ENCODE results near the gene LCN15. TPM values are rescaled to one million over a fixed set of nuclear protein-coding genes. Genes with fewer than 3 reads are reported as not detected.

The LCN15 gene
- total and polyA plus RNA-seq, 11 donors = 0.64 to 2.8 (median 1.2) TPM; not detected in 4

GRCh38 chr9:136765041-136765440 lies 723 bp upstream of the LCN15 start:
- Histone ChIP-seq H3K27ac (peak overlapping the region in 5 of 12 donors; percentile 18 to 65 (median 41)), H3K36me3 (no peaks in the 10 kb centered on the region), H3K27me3 (peaks cover 0 to 7% (median 3%) of the 10 kb centered on the region in 9 donors), H3K4me3 (no peak overlapping the region), H3K4me1 (peaks cover 0 to 16% (median 2%) of the 10 kb centered on the region in 12 donors), H3K9me3 (no peaks in the 10 kb centered on the region)
- DNase-seq (peak in 3 of 5 donors; percentile 20 to 66 (median 55)), ATAC-seq (peak; percentile 40 to 80 (median 52))
- intact Hi-C loops (cut with DNase I) = no loop called here
- TF ChIP-seq CTCF (IDR thresholded peaks at IDR 0.05) (no peak), POLR2A (IDR thresholded peaks at IDR 0.05) (no peak)
- 71 to 98% (median 82%) methylated on average over 6 to 14 of the region's 14 CpGs for WGBS, 4 donors

GRCh38 chr9:136763649-136764035 lies 676 bp downstream of the LCN15 start:
- H3K27me3 ChIP-seq = peaks cover 0 to 7% (median 3%) of the 10 kb centered on the region in 9 donors

GRCh38 chr9:136762915-136763648 lies 1.2 kb downstream of the LCN15 start:
- Histone ChIP-seq H3K36me3 (no peaks in the 10 kb centered on the region), H3K27me3 (peaks cover 0 to 6% (median 1%) of the 10 kb centered on the region in 9 donors), H3K9me3 (no peaks in the 10 kb centered on the region), H3K27ac (no peak overlapping the region), H3K4me3 (no peak overlapping the region), H3K4me1 (peaks cover 0 to 20% (median 2%) of the 10 kb centered on the region in 12 donors)
- WGBS, 4 donors = 18 to 27% (median 26%) methylated on average over 20 to 36 of the region's 37 CpGs
- DNase-seq = peak in 4 of 5 donors; percentile 32 to 76 (median 56)
- intact Hi-C loops (cut with DNase I) = no loop called here
- TF ChIP-seq POLR2A (IDR thresholded peaks at IDR 0.05) (peak in 1 of 2 donors; percentile 22), CTCF (IDR thresholded peaks at IDR 0.05) (no peak)
- peak in 3 of 4 donors; percentile 25 to 40 (median 40) for ATAC-seq

More at GRCh38 chr9:136763649-136764035, 676 bp downstream of the LCN15 start:
- H3K4me3 ChIP-seq = no peak overlapping the region
- TF ChIP-seq CTCF (IDR thresholded peaks at IDR 0.05) (no peak), POLR2A (IDR thresholded peaks at IDR 0.05) (no peak)
- H3K36me3 ChIP-seq = no peaks in the 10 kb centered on the region
- H3K4me1 ChIP-seq = peaks cover 0 to 16% (median 2%) of the 10 kb centered on the region in 12 donors
- 85 to 91% (median 89%) methylated on average over 8 to 14 of the region's 14 CpGs for WGBS, 4 donors
- H3K27ac ChIP-seq = peak overlapping the region in 1 of 12 donors; percentile 53
- H3K9me3 ChIP-seq = no peaks in the 10 kb centered on the region
- DNase-seq = peak in 1 of 5 donors; percentile 59
- no peak for ATAC-seq
- intact Hi-C loops (cut with DNase I) = no loop called here

GRCh38 chr9:136762221-136762691 lies 2.1 kb downstream of the LCN15 start:
- 78 to 87% (median 86%) methylated on average over 15 to 17 of the region's 17 CpGs for WGBS, 4 donors
- intact Hi-C loops (cut with DNase I) = no loop called here
- Histone ChIP-seq H3K27ac (no peak overlapping the region), H3K4me3 (no peak overlapping the region), H3K9me3 (no peaks in the 10 kb centered on the region), H3K36me3 (no peaks in the 10 kb centered on the region), H3K27me3 (peaks cover 0 to 5% (median 0%) of the 10 kb centered on the region in 9 donors), H3K4me1 (peaks cover 0 to 20% (median 2%) of the 10 kb centered on the region in 12 donors)
- ATAC-seq (no peak), DNase-seq (no peak)
- TF ChIP-seq CTCF (IDR thresholded peaks at IDR 0.05) = no peak
- no peak for TF ChIP-seq POLR2A (IDR thresholded peaks at IDR 0.05)

All from heart left ventricle (tissue), 16 donors.